DMS114 treated with DMSO at 0.1 percent for 48 hours (cell line): ENCODE data around the gene RBM19.

ENCODE experiments used
- DNase-seq: peaks from one replicate; lab custom pipeline; 2025; ENCODE audit not compliant: unreplicated experiment; lab: John Stamatoyannopoulos, UW

RBM19 gene

GRCh38 chr12:113959096-113959495 lies 7.0 kb downstream of the RBM19 start:
- no peak for DNase-seq

- DNase-seq: no peak
Measured at GRCh38 chr12:113958108-113958507, 8.0 kb downstream of the RBM19 start.

GRCh38 chr12:113957627-113958026 lies 8.5 kb downstream of the RBM19 start:
- no peak for DNase-seq

GRCh38 chr12:113955109-113955970 lies 10.8 kb downstream of the RBM19 start:
- DNase-seq: peak; percentile 44

GRCh38 chr12:113954547-113954946 lies 11.6 kb downstream of the RBM19 start:
- no peak for DNase-seq

GRCh38 chr12:113950873-113951272 lies 15.3 kb downstream of the RBM19 start:
- no peak for DNase-seq

GRCh38 chr12:113949321-113950305 lies 16.5 kb downstream of the RBM19 start:
- DNase-seq: no peak

- no peak for DNase-seq
Measured at GRCh38 chr12:113948151-113948914, 17.8 kb downstream of the RBM19 start.

GRCh38 chr12:113946175-113946574 lies 19.9 kb downstream of the RBM19 start:
- no peak for DNase-seq

- no peak for DNase-seq
Measured at GRCh38 chr12:113945174-113946173, 20.7 kb downstream of the RBM19 start.

GRCh38 chr12:113942209-113942608 lies 23.9 kb downstream of the RBM19 start:
- DNase-seq: no peak

- DNase-seq: no peak
Measured at GRCh38 chr12:113941208-113941486, 25.0 kb downstream of the RBM19 start.

GRCh38 chr12:113940357-113941207 lies 25.5 kb downstream of the RBM19 start:
- no peak for DNase-seq

- no peak for DNase-seq
Measured at GRCh38 chr12:113939867-113940266, 26.3 kb downstream of the RBM19 start.

GRCh38 chr12:113938471-113938870 lies 27.7 kb downstream of the RBM19 start:
- DNase-seq: no peak

- DNase-seq: no peak
Measured at GRCh38 chr12:113936460-113936859, 29.7 kb downstream of the RBM19 start.

GRCh38 chr12:113935459-113935858 lies 30.7 kb downstream of the RBM19 start:
- no peak for DNase-seq

- DNase-seq: no peak
Measured at GRCh38 chr12:113934946-113935345, 31.2 kb downstream of the RBM19 start.
